A549 treated with CORT108297 at 1 μM for 4 hours (cell line): ENCODE data around the gene XRCC6. TPM values are rescaled to one million over a fixed set of nuclear protein-coding genes. Genes with fewer than 3 reads are reported as not detected.

Experiments used
- total RNA-seq: library from RNA; stranded (reverse); fragments of 200-300 nt; extraction: Qiagen RNA extraction; gene quantifications from 5 replicates; pipeline ENCODE4 v1.2.3, GENCODE V29; 2022

The XRCC6 gene
- 287 to 354 TPM (median 296 TPM) in 5 replicates for total RNA-seq

DNA sequence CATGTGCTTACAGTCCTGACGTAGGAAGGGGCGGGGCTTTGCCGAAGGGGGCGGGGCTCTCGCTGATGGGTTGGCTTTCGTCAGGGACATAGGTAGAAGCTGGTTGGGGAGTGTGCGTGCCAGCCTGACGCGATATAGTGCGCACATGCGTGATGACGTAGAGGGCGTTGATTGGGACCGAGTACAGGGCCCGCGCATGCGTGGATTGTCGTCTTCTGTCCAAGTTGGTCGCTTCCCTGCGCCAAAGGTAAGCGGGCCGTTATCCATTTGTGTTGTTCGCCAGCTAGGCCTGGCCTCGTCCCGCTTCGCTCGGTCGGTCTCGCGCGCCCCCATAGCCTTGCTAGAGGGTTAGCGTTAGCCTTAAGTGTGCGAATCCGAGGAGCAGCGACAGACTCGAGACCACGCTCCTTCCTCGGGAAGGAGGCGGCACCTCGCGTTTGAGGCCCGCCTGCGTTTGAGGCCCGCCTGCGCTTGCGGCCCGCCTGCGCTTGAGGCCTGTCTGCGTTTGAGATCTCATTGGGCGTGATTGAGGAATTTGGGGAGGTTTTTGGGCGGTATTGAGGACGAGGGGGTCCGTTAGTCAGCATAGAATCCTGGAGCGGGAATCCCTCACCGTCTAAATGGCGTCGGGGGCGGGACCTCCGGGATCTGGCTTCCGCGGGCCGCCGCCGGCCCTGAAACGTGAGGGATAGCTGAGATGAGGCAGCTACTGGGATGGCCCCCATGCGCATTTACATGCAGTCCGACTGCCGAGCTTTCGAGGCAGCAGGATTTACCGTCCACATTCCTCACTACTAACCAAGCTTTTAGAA, at the start of gene XRCC6:
Gene XRCC6, plus strand, starts transcription at position 197 of the 812 bp plus-strand sequence. CDS start 710 bp downstream, outside the sequence.

DNA sequence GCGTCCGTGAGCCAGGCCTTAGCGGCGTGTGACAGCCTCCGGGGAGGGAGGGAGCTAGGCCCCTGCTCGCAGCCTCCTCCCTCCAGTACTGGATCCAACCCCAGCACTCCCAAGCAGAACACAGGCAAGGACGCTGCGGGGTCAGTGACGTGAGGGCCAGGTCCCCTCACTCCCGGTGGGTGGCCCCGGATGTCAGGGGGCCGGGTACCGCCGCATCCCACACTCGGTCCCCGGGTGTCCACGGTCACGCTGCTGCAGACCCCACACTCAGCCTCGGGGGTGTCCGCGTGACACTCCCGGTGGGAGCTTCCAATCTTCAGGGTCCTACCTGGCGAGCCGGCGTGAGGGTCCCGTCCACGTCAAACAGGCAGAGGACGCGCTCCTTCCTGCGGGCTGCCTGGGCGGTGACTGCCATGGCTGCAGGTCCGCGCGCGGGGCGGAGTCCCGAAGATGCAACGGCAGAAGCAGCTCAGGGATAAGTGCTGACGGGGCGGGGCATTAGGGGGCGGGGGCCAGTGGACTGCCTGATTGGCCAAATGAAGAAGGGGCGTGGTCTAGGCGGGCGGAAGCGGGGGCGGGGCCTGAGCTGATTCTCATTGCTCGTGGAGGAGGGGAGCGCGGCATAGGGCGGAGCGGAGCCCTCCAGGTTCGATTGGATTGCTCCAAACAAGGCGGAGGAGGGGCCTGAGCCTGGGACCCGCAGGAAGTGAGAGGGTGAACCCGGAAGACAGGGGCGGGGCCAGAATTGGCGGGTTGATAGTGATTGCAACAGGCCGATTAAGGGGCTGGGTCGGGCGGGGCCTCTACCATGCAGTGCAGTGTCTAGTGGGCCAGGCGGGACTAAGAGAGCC, 31.5 kb upstream of the XRCC6 start, which contains the start of gene PMM1:
Gene PMM1, minus strand, starts transcription at position 450 of the 851 bp plus-strand sequence. Its CDS starts 35 bp downstream, at position 415.

DNA sequence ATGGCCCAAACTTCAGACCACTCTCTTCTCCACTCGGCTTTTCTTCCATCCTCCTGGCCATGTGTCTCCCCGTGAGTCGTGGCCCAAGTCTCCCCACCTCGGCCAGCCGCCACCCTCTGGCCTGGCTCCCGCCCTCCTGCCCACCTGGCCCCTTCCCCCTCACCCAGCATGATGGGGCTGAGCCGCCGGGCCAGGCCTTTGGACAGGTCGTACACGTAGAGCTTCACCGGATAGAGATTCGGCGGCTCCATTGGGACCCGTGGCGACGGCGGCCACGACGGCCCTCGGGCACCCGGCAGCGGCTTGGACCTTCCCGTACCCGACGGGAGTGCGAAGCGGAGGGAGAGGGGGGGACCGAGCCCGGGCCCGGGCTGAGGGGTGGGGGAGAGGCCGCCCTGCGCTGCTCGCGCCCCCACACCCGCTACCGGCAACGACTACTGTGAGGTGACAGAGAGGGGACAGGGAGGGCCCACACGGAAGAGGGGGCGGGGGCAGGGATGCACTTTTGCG, 451 bp upstream of the XRCC6 start, which contains the start of gene DESI1:
Gene DESI1, minus strand, starts transcription at position 455 of the 510 bp plus-strand sequence. Its CDS starts 204 bp downstream, at position 251.

DNA sequence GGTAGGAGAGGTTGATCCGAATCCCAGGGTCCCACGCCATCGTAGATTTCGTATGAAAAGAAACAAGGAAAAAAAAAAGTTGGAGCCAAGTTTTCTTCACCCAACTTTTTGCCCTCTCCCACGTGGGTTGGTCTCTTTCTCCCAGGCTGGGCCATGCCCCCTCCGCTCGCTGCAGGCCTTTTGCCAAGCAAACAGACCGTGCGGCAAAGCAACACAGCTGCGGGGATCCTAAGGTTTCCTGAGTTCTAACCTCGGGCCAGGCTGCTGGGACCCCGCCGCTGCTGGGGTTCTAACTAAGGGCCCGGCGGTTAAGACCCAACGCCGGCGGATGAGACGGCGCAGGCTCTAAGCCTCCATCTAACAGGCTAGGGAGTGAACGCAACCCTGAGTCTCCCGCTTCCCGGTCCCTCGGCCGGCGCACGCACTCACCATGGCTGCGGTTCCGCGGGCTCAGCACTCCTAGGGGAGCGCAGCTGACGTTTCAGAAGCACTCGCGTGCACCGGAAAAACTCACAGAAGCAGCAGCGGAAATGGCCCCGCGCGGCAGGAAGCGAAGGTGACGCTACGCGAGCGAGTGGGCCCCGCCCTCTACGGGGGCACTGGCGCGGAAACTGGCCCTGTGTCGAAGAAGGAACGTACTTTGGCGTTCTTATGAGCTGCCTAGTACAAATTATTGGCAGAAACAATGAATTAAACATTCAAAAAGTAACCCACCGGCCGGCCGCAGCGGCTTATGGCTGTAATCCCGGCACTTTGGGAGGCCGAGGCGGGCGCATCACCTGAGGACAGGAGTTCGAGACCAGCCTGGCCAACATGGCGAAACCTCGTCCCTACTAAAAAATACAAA, 67.5 kb downstream of the XRCC6 start, which contains the start of gene SNU13:
Gene SNU13, minus strand, starts transcription at position 503 of the 847 bp plus-strand sequence. Its CDS starts 71 bp downstream, at position 432.

DNA sequence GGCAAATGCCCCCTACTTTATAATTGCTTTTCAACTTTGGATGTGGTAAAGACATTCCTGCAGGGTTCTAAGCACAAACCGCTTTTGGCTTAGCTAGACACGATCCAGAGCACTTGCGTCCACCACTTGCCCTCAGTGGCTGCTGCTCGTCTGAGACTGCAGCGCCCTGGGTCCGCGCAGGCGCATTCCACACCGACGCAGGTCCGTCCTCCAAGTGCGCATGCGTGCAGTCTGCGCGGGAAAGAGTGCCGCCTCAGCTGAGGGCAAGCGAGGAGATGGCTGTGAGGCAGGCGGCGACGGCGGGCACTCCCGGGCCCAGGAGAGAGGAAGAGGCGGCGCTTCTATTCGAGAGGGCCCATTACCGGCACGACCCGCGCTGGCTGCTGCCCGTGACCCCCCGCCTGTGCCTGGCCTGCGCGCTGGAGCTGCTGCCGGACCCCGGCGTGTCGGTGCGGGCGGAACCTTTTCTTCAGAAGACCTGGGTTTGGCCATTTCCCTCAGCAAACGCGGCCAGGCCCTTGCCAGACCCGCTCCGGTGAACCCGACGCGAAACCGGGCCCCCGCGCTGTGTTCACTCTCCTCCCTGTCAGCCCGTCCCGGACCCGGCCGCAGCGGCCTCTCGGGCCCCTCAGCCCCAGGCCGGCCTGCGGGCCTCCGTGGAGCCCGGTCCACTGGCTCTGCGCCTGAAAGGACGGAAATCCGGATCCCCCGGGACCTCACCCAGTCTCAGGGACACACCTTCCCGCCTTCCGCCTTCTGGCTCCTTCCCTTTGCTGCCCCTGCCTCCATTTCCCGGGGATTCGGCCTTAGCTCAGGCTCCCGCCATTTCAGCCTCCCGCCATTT, 78.4 kb downstream of the XRCC6 start, which contains the start of gene MEI1:
Gene MEI1, plus strand, starts transcription at position 240 of the 844 bp plus-strand sequence. Its CDS starts 36 bp downstream, at position 276.

Other genes with a start within 250 kb of the XRCC6 start
- gene TEF, start 239.4 kb upstream of the XRCC6 start, total RNA-seq, result 0.85 to 1.1 TPM (median 0.93 TPM) in 5 replicates
- gene TOB2, start 174.5 kb upstream of the XRCC6 start, total RNA-seq, result 20.4 to 25.4 TPM (median 22.3 TPM) in 5 replicates
- gene PHF5A, start 152.6 kb upstream of the XRCC6 start, total RNA-seq, result 63.1 to 79.2 TPM (median 66.3 TPM) in 5 replicates
- gene ACO2, start 152.2 kb upstream of the XRCC6 start, total RNA-seq, result 44.9 to 48.9 TPM (median 47.6 TPM) in 5 replicates
- 28.3 to 50.2 TPM (median 43.9 TPM) in 5 replicates for gene POLR3H, start 76.8 kb upstream of the XRCC6 start, total RNA-seq
- gene CSDC2, start 60.3 kb upstream of the XRCC6 start, total RNA-seq, result 1.9 to 3.4 TPM (median 2.6 TPM) in 5 replicates
- gene PMM1, start 31.5 kb upstream of the XRCC6 start, total RNA-seq, result 24.3 to 31.9 TPM (median 31.2 TPM) in 5 replicates
- gene DESI1, start 252 bp upstream of the XRCC6 start, total RNA-seq, result 14.9 to 16.6 TPM (median 16.2 TPM) in 5 replicates
- gene SNU13, start 67.6 kb downstream of the XRCC6 start, total RNA-seq, result 105 to 205 TPM (median 180 TPM) in 5 replicates
- 0.17 TPM in 1 of 5 replicates, not detected in the others for gene MEI1, start 78.2 kb downstream of the XRCC6 start, total RNA-seq
- 3.4 to 4.6 TPM (median 3.6 TPM) in 5 replicates for gene CCDC134, start 179.4 kb downstream of the XRCC6 start, total RNA-seq
- gene SREBF2, start 211.8 kb downstream of the XRCC6 start, total RNA-seq, result 22.1 to 33.4 TPM (median 29.8 TPM) in 5 replicates